GM10266 (cell line): ENCODE data around the gene RYR2.

ENCODE experiments used
- DNase-seq: peaks from one replicate; pipeline ENCODE4 v3.0.0; 2012; ENCODE audit errors: extremely low spot score
- CTCF ChIP-seq: IDR thresholded peaks from 2 replicates; pipeline ENCODE4 v1.5.1; 2012; ENCODE audit warnings: mild to moderate bottlenecking, low read depth; ENCODE audit not compliant: control insufficient read depth, insufficient read depth; ENCODE audit errors: missing control alignments

The RYR2 gene

GRCh38 chr1:237405912-237406311 lies 363.9 kb downstream of the RYR2 start:
- no peak for DNase-seq
- no peak for TF ChIP-seq CTCF

- no peak for TF ChIP-seq CTCF
- DNase-seq, result no peak
Measured at GRCh38 chr1:237411621-237412020, 369.6 kb downstream of the RYR2 start.

GRCh38 chr1:237416924-237417655 lies 375.1 kb downstream of the RYR2 start:
- no peak for TF ChIP-seq CTCF
- DNase-seq, result no peak

- DNase-seq, result no peak
Measured at GRCh38 chr1:237428809-237429208, 386.8 kb downstream of the RYR2 start.

GRCh38 chr1:237429252-237429651 lies 387.3 kb downstream of the RYR2 start:
- no peak for DNase-seq
- TF ChIP-seq CTCF, result no peak

More at GRCh38 chr1:237428809-237429208, 386.8 kb downstream of the RYR2 start:
- no peak for TF ChIP-seq CTCF

GRCh38 chr1:237431448-237431847 lies 389.5 kb downstream of the RYR2 start:
- TF ChIP-seq CTCF, result no peak
- no peak for DNase-seq

GRCh38 chr1:237440346-237440745 lies 398.4 kb downstream of the RYR2 start:
- TF ChIP-seq CTCF, result no peak

More at GRCh38 chr1:237440346-237440745, 398.4 kb downstream of the RYR2 start:
- no peak for DNase-seq
